RKO (cell line): ENCODE measurements around the gene NSG2.

Experiments
- DNase-seq: peaks from one replicate; pipeline ENCODE4 v3.0.0-alpha.2; 2016; ENCODE audit warnings: low spot score

Gene NSG2

GRCh38 chr5:174063082-174063756, 17.7 kb downstream of the NSG2 start:
- DNase-seq, result no peak

- DNase-seq, result no peak
Observed at GRCh38 chr5:174064171-174064570, 18.7 kb downstream of the NSG2 start.

GRCh38 chr5:174065528-174066197, 20.2 kb downstream of the NSG2 start:
- DNase-seq, result no peak

GRCh38 chr5:174067499-174067898, 22.0 kb downstream of the NSG2 start:
- no peak for DNase-seq

- no peak for DNase-seq
Observed at GRCh38 chr5:174071484-174071883, 26.0 kb downstream of the NSG2 start.

- no peak for DNase-seq
Observed at GRCh38 chr5:174073122-174073660, 27.7 kb downstream of the NSG2 start.

GRCh38 chr5:174074369-174074768, 28.9 kb downstream of the NSG2 start:
- DNase-seq, result no peak

- DNase-seq, result no peak
Observed at GRCh38 chr5:174078416-174078815, 32.9 kb downstream of the NSG2 start.

GRCh38 chr5:174082286-174082685, 36.8 kb downstream of the NSG2 start:
- no peak for DNase-seq

GRCh38 chr5:174083056-174083827, 37.7 kb downstream of the NSG2 start:
- no peak for DNase-seq

- DNase-seq, result no peak
Observed at GRCh38 chr5:174084691-174085154, 39.2 kb downstream of the NSG2 start.

GRCh38 chr5:174086751-174087150, 41.2 kb downstream of the NSG2 start:
- no peak for DNase-seq

GRCh38 chr5:174087783-174088182, 42.3 kb downstream of the NSG2 start:
- DNase-seq, result no peak

GRCh38 chr5:174090129-174090528, 44.6 kb downstream of the NSG2 start:
- no peak for DNase-seq

GRCh38 chr5:174093123-174093522, 47.6 kb downstream of the NSG2 start:
- DNase-seq, result no peak

GRCh38 chr5:174094857-174095606, 49.5 kb downstream of the NSG2 start:
- DNase-seq, result no peak

- no peak for DNase-seq
Observed at GRCh38 chr5:174096619-174097018, 51.1 kb downstream of the NSG2 start.

GRCh38 chr5:174097486-174098185, 52.1 kb downstream of the NSG2 start:
- no peak for DNase-seq

GRCh38 chr5:174098694-174099093, 53.2 kb downstream of the NSG2 start:
- DNase-seq, result no peak

- no peak for DNase-seq
Observed at GRCh38 chr5:174100490-174100889, 55.0 kb downstream of the NSG2 start.

- DNase-seq, result no peak
Observed at GRCh38 chr5:174101195-174101730, 55.8 kb downstream of the NSG2 start.
